Psoas muscle (tissue), 8 donors: ENCODE data around the gene LAIR1. TPM values are rescaled to one million over a fixed set of nuclear protein-coding genes. Genes with fewer than 3 reads are reported as not detected.

Experiments used
- ATAC-seq, 4 donors: fragments of 200-7000 bp; cut with Tn5 transposase; one replicate each; pipeline ENCODE4 v1.9.1; 2020; ENCODE audit warnings: moderate library complexity in 3 of 4, mild to moderate bottlenecking in 2 of 4
- DNase-seq, 2 donors: peaks; one replicate each; pipeline ENCODE4 v3.0.0-alpha.2; 2020
- H3K27ac ChIP-seq: fragments of 200-600 bp; one replicate; pipeline ENCODE4 v1.8.0; 2022
- H3K27me3 ChIP-seq, 3 donors: fragments of 200-600 bp in 1 of 3; one replicate each; pipeline versions ENCODE4 v1.6.1 to v1.8.0; 2013 to 2022; ENCODE audit warnings: low read length in 2 of 3, mild to moderate bottlenecking in 2 of 3, moderate library complexity in 1 of 3; ENCODE audit not compliant: insufficient read depth in 3 of 3
- H3K36me3 ChIP-seq, 2 donors: fragments of 200-600 bp in 1 of 2; one replicate each; pipeline versions ENCODE4 v1.6.1 to v1.8.0; 2013 to 2022; ENCODE audit warnings: low read depth in 1 of 2, mild to moderate bottlenecking in 1 of 2, moderate library complexity in 1 of 2; ENCODE audit not compliant: insufficient read depth in 1 of 2
- H3K4me1 ChIP-seq: fragments of 200-600 bp; one replicate; pipeline ENCODE4 v1.8.0; 2022
- H3K4me3 ChIP-seq: fragments of 200-600 bp; one replicate; pipeline ENCODE4 v1.8.0; 2022; ENCODE audit warnings: mild to moderate bottlenecking
- H3K9me3 ChIP-seq: fragments of 200-600 bp; one replicate; pipeline ENCODE4 v1.8.0; 2022
- CTCF ChIP-seq: fragments of 200-600 bp; IDR thresholded peaks from one replicate; pipeline ENCODE4 v1.8.0; 2022; ENCODE audit warnings: antibody characterized with exemption
- WGBS, 3 donors: extraction: QIAGEN DNeasy Blood & Tissue Kit; methylation state at CpG; one replicate each; pipeline versions ENCODE4 v1.1.6 to v1.1.7; 2013; 5-methylcytosine and 5-hydroxymethylcytosine counted together
- intact Hi-C, 2 donors: fragments of 100-400 bp; cut with DNase I; formaldehyde crosslinking; loops; one replicate each; pipeline versions ENCODE4 v1.11.0 to v1.14.2; 2022
- polyA plus RNA-seq, 3 donors: library from polyadenylated mRNA; stranded (reverse); fragments of 200-250 nt; gene quantifications; one replicate each; pipeline ENCODE4 v1.2.3, GENCODE V29; 2013
- total RNA-seq, 4 donors: library from RNA; stranded (reverse); fragmentation: NEBNext Ultra II Directional in 2 of 4; extraction: Animal tissue kit (Norgen Biotek cat#: 25700) in 2 of 4; gene quantifications; one replicate each; pipeline versions ENCODE4 v1.2.1 to v1.2.4, GENCODE V29; 2021 to 2023
- donor health status: healthy with polysubstance abuse.
- donor health status: DM: no; HTN: no; CAD: no; lungs with moderate emphysema.
- donor health status: Bipolar disorder and iron deficiency.
- donor health status: healthy.
- donor health status: DM: yes; HTN: yes; CAD: no.
- donor health status: DM: no; HTN: no; CAD: no.
- donor health status: DM: no; HTN: no; CAD: no.
- donor health status: DM: yes; HTN: yes; CAD: no.

LAIR1 gene
- total and polyA plus RNA-seq, 7 donors: 0.93 to 6.2 (median 3.4) TPM

- H3K4me1 ChIP-seq: no peaks in the 10 kb centered on the region
- H3K27ac ChIP-seq: no peak within 1 kb of the TSS
- H3K4me3 ChIP-seq: no peak within 1 kb of the TSS
- 43 to 50% (median 47%) methylated on average over 13 of the region's 13 CpGs for WGBS, 3 donors
- no peaks in the 10 kb centered on the region for H3K9me3 ChIP-seq
- peak in 1 of 4 donors; percentile 33 for ATAC-seq
- intact Hi-C loops: no loop called here
- no peaks in the 10 kb centered on the region for H3K36me3 ChIP-seq
- peaks cover 0 to 6% (median 4%) of the 10 kb centered on the region in 3 donors for H3K27me3 ChIP-seq
- peak in 1 of 2 donors; percentile 62 for DNase-seq
- no peak for TF ChIP-seq CTCF
Measured at GRCh38 chr19:54312436-54313377, 52.0 kb downstream of the LAIR1 start, which contains the start of gene LILRA5. LILRA5 (minus strand) TSS chr19:54313166; CDS start chr19:54313019, 147 bp downstream.

DNA sequence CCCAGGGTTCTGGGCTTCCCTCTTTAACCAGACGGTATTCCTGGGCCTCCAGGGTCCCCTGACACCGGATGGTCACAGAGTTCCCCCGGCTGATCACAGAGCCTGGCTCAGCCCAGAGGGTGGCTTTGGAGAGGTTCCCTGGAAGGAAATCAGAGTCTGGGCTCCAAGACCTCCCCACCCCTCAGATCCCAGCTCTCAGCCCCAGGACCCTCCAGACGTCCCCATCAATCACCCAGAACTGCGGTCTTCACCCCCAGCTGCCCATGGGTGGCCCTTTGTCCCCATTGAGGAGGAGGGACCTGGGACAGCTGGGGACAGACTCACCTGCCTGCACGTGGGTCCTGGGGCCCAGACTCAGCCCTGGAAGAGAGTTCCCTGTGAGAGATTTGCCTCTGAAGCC lies 52.7 kb downstream of the LAIR1 start:
- no peaks in the 10 kb centered on the region for H3K36me3 ChIP-seq
- intact Hi-C loops: no loop called here
- no peak overlapping the region for H3K4me3 ChIP-seq
- no peak for DNase-seq
- TF ChIP-seq CTCF: no peak
- no peaks in the 10 kb centered on the region for H3K4me1 ChIP-seq
- no peak overlapping the region for H3K27ac ChIP-seq
- WGBS, 3 donors: 42 to 53% (median 44%) methylated on average over 6 of the region's 6 CpGs
- H3K27me3 ChIP-seq: peaks cover 0 to 4% (median 1%) of the 10 kb centered on the region in 3 donors
- H3K9me3 ChIP-seq: no peaks in the 10 kb centered on the region
- ATAC-seq: no peak

DNA sequence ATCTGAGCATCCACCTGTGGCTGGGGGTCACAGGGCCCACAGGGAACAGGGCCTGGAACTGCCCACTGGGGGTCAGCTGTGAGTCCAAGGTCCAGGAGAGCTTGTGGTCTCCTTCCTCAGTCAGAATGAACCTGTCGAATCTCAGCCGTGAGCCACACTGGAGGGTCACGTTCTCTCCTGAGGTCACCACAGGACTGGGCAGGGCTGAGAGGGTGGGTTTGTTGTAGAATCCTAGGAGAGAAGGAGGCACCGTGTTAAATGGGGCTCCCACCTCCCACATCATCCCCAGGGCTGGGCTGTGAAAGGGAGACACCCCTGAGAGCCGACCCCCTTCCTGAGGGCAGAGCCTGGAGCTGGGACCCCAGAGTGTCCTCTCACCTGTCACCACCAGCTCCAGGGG lies 53.2 kb downstream of the LAIR1 start:
- DNase-seq: no peak
- intact Hi-C loops: no loop called here
- Histone ChIP-seq H3K4me1 (no peaks in the 10 kb centered on the region), H3K27ac (no peak overlapping the region), H3K36me3 (no peaks in the 10 kb centered on the region), H3K4me3 (no peak overlapping the region), H3K9me3 (no peaks in the 10 kb centered on the region), H3K27me3 (peaks cover 0 to 4% (median 0%) of the 10 kb centered on the region in 3 donors)
- 51 to 59% (median 57%) methylated on average over 5 of the region's 5 CpGs for WGBS, 3 donors
- TF ChIP-seq CTCF: no peak
- no peak for ATAC-seq

- intact Hi-C loops: no loop called here
- WGBS, 3 donors: 65 to 83% (median 69%) methylated on average over 5 of the region's 5 CpGs
- ATAC-seq (no peak), DNase-seq (no peak)
- Histone ChIP-seq H3K27ac (no peak overlapping the region), H3K9me3 (no peaks in the 10 kb centered on the region), H3K36me3 (no peaks in the 10 kb centered on the region), H3K4me1 (no peaks in the 10 kb centered on the region), H3K27me3 (peaks cover 0 to 4% (median 0%) of the 10 kb centered on the region in 3 donors), H3K4me3 (no peak overlapping the region)
- no peak for TF ChIP-seq CTCF
Measured at GRCh38 chr19:54310543-54310942, 54.2 kb downstream of the LAIR1 start.
